HepG2 (cell line): ENCODE results near the gene HPS6. TPM values are rescaled to one million over a fixed set of nuclear protein-coding genes. Genes with fewer than 3 reads are reported as not detected.

Experiments used
- ATAC-seq: fragments of 200-7000 bp; cut with Tn5 transposase; 3 replicates; pipeline ENCODE4 v1.9.1; 2020; ENCODE audit warnings: mild to moderate bottlenecking, moderate library complexity
- BruUV-seq: library from RNA; stranded (reverse); fragments of 400-500 nt; replicated peaks from 2 replicates; lab custom pipeline; 2021; lab: Mats Ljungman, UMichigan
- CTCF ChIA-PET: fragments of 300-600 bp; formaldehyde crosslinking; extraction: SDS; loops from one replicate; lab custom pipeline; 2021; ENCODE audit warnings: low total read pairs, inconsistent platforms, low intra/inter-chr PET ratio; lab: Yijun Ruan, JAX
- POLR2A ChIA-PET: fragments of 350-600 bp; sonication (Branson Sonifier 250); formaldehyde crosslinking; loops from one replicate; lab custom pipeline; 2020; ENCODE audit warnings: antibody characterized with exemption, inconsistent platforms; lab: Yijun Ruan, JAX
- DNase-seq: peaks from one replicate; pipeline ENCODE4 v3.0.0-alpha.2; 2015; ENCODE audit warnings: low spot score
- FAIRE-seq: peaks from 3 replicates; lab custom pipeline; 2011; peaks lifted over from hg19 to GRCh38; lab: Jason Lieb, UNC
- H2AFZ ChIP-seq: one replicate; pipeline ENCODE4 v1.6.1; 2011; ENCODE audit warnings: low read length, inconsistent platforms
- H3K27ac ChIP-seq: fragments of 300-600 bp; 3 replicates; pipeline ENCODE4 v1.8.0; 2011; ENCODE audit warnings: mixed run types, mild to moderate bottlenecking, mixed read lengths, low read length, inconsistent platforms; ENCODE audit not compliant: insufficient read depth; ENCODE audit errors: extremely low read length
- H3K27me3 ChIP-seq, 2 experiments: fragments of 200-600 bp in 1 of 2; 2 replicates in 1 of 2; 3 replicates in 1 of 2; pipeline versions ENCODE4 v1.6.0 to v1.8.0; 2011; ENCODE audit warnings: low read length in 2 of 2, mild to moderate bottlenecking in 2 of 2, moderate library complexity in 2 of 2, inconsistent platforms in 1 of 2; ENCODE audit not compliant: insufficient read depth in 2 of 2, control insufficient read depth in 1 of 2
- H3K36me3 ChIP-seq, 2 experiments: fragments of 200-600 bp in 1 of 2; replicated peaks in 1 of 2; 2 replicates in 1 of 2; 3 replicates in 1 of 2; pipeline versions ENCODE4 v1.5.1 to v1.8.0; 2011; ENCODE audit warnings: low read length in 2 of 2, inconsistent platforms in 1 of 2; ENCODE audit not compliant: insufficient read depth in 2 of 2, control insufficient read depth in 1 of 2
- H3K4me1 ChIP-seq: 2 replicates; pipeline ENCODE4 v1.5.1; 2012; ENCODE audit warnings: low read length, inconsistent platforms; ENCODE audit not compliant: insufficient read depth
- H3K4me2 ChIP-seq: 2 replicates; pipeline ENCODE4 v1.6.0; 2011; ENCODE audit warnings: low read depth, low read length, inconsistent platforms
- H3K4me3 ChIP-seq, 3 experiments: fragments of 200-600 bp in 1 of 3; sonication (generic), shearing (Covaris generic) in 1 of 3; replicated peaks in 1 of 3; 2 replicates each; pipeline ENCODE4 v1.5.1; 2011 to 2016; ENCODE audit warnings: low read length in 3 of 3, inconsistent platforms in 2 of 3, low read depth in 2 of 3, mild to moderate bottlenecking in 2 of 3, control low read depth in 1 of 3, mixed read lengths in 1 of 3; ENCODE audit not compliant: insufficient read depth in 1 of 3
- H3K79me2 ChIP-seq: one replicate; pipeline ENCODE4 v1.6.1; 2011; ENCODE audit warnings: low read length, inconsistent platforms; ENCODE audit not compliant: insufficient read depth
- H3K9ac ChIP-seq: 2 replicates; pipeline ENCODE4 v1.6.0; 2011; ENCODE audit warnings: mild to moderate bottlenecking, low read depth, low read length, inconsistent platforms; ENCODE audit not compliant: insufficient read depth
- H3K9me3 ChIP-seq: 2 replicates; pipeline ENCODE4 v1.5.1; 2012; ENCODE audit warnings: mild to moderate bottlenecking, low read length
- H4K20me1 ChIP-seq: 2 replicates; pipeline ENCODE4 v1.6.0; 2011; ENCODE audit warnings: inconsistent platforms, mild to moderate bottlenecking, low read length, moderate library complexity; ENCODE audit not compliant: insufficient read depth
- BRD4 ChIP-seq: sonication (generic); formaldehyde crosslinking; IDR thresholded peaks from 2 replicates; pipeline ENCODE4 v1.4.0; 2020; ENCODE audit warnings: missing genetic modification reagents
- CAMTA2 ChIP-seq: sonication (generic); formaldehyde crosslinking; IDR thresholded peaks from 2 replicates; pipeline ENCODE4 v1.4.0; 2020; ENCODE audit warnings: mild to moderate bottlenecking, missing genetic modification reagents, borderline replicate concordance
- KLF6 ChIP-seq: IDR thresholded peaks from 2 replicates; pipeline ENCODE4 v1.8.0; 2016; ENCODE audit warnings: missing biosample characterization, missing genetic modification reagents
- MXI1 ChIP-seq: IDR thresholded peaks from 3 replicates; pipeline ENCODE4 v1.6.1; 2012; ENCODE audit warnings: low read depth, low read length, inconsistent platforms, borderline replicate concordance
- NFE2L2 ChIP-seq: fragments of 150-350 bp; IDR thresholded peaks from 2 replicates; pipeline ENCODE4 v1.6.1; 2014; ENCODE audit warnings: low read length
- POLR2G ChIP-seq: fragments of 200-400 bp; formaldehyde crosslinking; IDR thresholded peaks from 2 replicates; pipeline ENCODE4 v1.6.1; 2018; ENCODE audit warnings: mild to moderate bottlenecking, low read depth, low read length, moderate library complexity
- RCOR2 ChIP-seq: IDR thresholded peaks from 2 replicates; pipeline ENCODE4 v1.6.1; 2016; ENCODE audit warnings: missing biosample characterization, missing genetic modification reagents
- RFX3 ChIP-seq: IDR thresholded peaks from 2 replicates; pipeline ENCODE4 v1.6.1; 2016; ENCODE audit warnings: missing biosample characterization, missing genetic modification reagents
- RXRB ChIP-seq: IDR thresholded peaks from 2 replicates; pipeline ENCODE4 v1.6.1; 2016; ENCODE audit warnings: borderline replicate concordance, missing genetic modification reagents, missing compliant biosample characterization
- SMAD1 ChIP-seq: sonication (generic); formaldehyde crosslinking; IDR thresholded peaks from 2 replicates; pipeline ENCODE4 v1.4.0; 2020; ENCODE audit warnings: missing genetic modification reagents, low read depth, mild to moderate bottlenecking, borderline replicate concordance
- ZKSCAN1 ChIP-seq: fragments of 150-350 bp; IDR thresholded peaks from 2 replicates; pipeline ENCODE4 v1.6.1; 2014; ENCODE audit warnings: low read length
- ZNF251 ChIP-seq: sonication (generic); formaldehyde crosslinking; IDR thresholded peaks from 2 replicates; pipeline ENCODE4 v1.9.0; 2021; ENCODE audit warnings: mild to moderate bottlenecking, missing genetic modification reagents
- ZNF335 ChIP-seq: sonication (generic); formaldehyde crosslinking; IDR thresholded peaks from 2 replicates; pipeline ENCODE4 v1.4.0; 2020; ENCODE audit warnings: missing genetic modification reagents
- ZNF430 ChIP-seq: sonication (generic); formaldehyde crosslinking; IDR thresholded peaks from 2 replicates; pipeline ENCODE4 v1.9.0; 2021; ENCODE audit warnings: mild to moderate bottlenecking, missing genetic modification reagents
- WGBS: methylation state at CpG from one replicate; pipeline ENCODE4 v1.1.6; 2017; ENCODE audit warnings: low lambda C conversion rate; 5-methylcytosine and 5-hydroxymethylcytosine counted together
- in situ Hi-C: cut with HindIII; loops from 2 replicates; pipeline ENCODE4 v1.10.0; 2017; ENCODE audit warnings: low pct_unique_long_range_greater_than_20kb; ENCODE audit not compliant: extremely low pct_ligation_motif_present
- intact Hi-C: fragments of 100-400 bp; cut with micrococcal nuclease; formaldehyde crosslinking; loops from one replicate; pipeline ENCODE4 v1.10.0; 2022; ENCODE audit not compliant: unreplicated experiment
- polyA plus RNA-seq, 8 experiments: library from polyadenylated mRNA; depleted of rRNA in 3 of 8; stranded (reverse) in 7 of 8; unstranded in 1 of 8; fragments of >200 nt; fragmentation: Illumina TruSeq in 4 of 8; extraction: Trizol in 4 of 8; gene quantifications; 2 replicates each; pipeline versions ENCODE4 v1.2.1 to v1.2.3, GENCODE V29; 2011 to 2016; ENCODE audit warnings: low read depth in 4 of 8, missing spikeins in 1 of 8, mixed read lengths in 1 of 8; ENCODE audit not compliant: insufficient read depth in 1 of 8
- total RNA-seq, 5 experiments: library from RNA; depleted of rRNA; stranded (reverse); fragments of >200 nt; fragmentation: Illumina TruSeq; extraction: Trizol; gene quantifications; 2 replicates each; pipeline ENCODE4 v1.2.3, GENCODE V29; 2016; ENCODE audit warnings: low read depth in 1 of 5
- TF ChIP-seq, protein P1 (sequence below): sonication (generic); formaldehyde crosslinking; IDR thresholded peaks from 2 replicates; pipeline ENCODE4 v1.9.0; 2021; ENCODE audit warnings: missing genetic modification reagents, mild to moderate bottlenecking, borderline replicate concordance
- TF ChIP-seq, protein P2 (sequence below): sonication (generic); IDR thresholded peaks from 2 replicates; pipeline ENCODE4 v1.6.1; 2016; ENCODE audit warnings: low read depth, borderline replicate concordance
- TF ChIP-seq, protein P3 (sequence below): sonication (generic); formaldehyde crosslinking; IDR thresholded peaks from 2 replicates; pipeline ENCODE4 v1.8.0; 2022; ENCODE audit warnings: mild to moderate bottlenecking, missing genetic modification reagents; ENCODE audit not compliant: insufficient replicate concordance

HPS6 gene
- total and polyA plus RNA-seq, 2 of the 13 experiments (the other 11 are each of a cell fraction or from before 2014, with no cell fraction given): 2.9 to 14.9 TPM

DNA sequence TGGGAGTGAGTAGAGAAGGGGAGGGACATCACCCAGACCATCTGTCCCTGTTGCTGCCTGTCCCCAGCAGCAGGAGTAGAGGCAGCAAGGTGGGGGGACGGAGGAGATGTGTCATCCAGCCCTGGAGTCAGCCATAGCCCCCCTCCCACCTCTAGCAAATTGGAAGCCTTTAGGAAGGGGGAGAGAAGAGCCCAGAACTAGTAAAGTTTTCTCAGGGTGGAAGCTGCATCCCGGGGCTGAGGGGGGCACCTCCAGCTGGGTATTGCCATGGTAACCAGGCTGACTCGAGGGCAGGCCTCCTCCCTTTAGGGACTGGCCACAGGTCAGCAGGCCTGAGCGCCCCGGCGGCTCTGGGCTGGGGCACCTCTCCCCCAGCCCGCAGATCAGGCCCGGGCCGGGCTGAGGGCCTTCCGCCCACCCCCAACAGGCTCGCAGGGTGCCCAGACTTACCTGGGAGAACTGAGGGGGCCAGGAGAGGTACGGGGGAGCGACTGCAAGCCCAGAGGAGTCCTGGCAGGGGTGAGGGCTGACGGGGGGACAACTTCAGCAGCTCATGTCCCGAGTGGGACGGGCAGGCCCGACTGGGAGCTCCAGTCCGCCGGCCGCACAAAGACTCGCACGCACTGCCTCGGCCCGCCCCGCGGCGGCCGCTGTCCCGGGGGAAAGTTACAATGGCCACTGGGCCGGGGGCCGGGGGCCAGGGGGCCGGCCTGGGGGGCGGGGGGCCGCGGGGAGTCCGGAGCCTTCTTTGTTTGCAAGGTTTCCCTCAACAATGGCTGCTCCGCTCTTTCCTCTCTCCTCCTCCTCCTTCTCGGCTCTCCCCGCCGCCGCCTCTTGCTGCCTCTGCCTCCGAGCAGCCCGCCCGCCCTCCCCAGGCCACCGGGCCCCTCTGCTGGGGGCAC is 49.1 kb downstream of the HPS6 start (continued):
- TF ChIP-seq, protein P1, sequence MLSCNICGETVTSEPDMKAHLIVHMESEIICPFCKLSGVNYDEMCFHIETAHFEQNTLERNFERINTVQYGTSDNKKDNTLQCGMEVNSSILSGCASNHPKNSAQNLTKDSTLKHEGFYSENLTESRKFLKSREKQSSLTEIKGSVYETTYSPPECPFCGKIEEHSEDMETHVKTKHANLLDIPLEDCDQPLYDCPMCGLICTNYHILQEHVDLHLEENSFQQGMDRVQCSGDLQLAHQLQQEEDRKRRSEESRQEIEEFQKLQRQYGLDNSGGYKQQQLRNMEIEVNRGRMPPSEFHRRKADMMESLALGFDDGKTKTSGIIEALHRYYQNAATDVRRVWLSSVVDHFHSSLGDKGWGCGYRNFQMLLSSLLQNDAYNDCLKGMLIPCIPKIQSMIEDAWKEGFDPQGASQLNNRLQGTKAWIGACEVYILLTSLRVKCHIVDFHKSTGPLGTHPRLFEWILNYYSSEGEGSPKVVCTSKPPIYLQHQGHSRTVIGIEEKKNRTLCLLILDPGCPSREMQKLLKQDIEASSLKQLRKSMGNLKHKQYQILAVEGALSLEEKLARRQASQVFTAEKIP (CRISPR knock-in tag): no peak
- TF ChIP-seq ZKSCAN1: no peak
- TF ChIP-seq CAMTA2: no peak
- TF ChIP-seq RFX3 (CRISPR knock-in tag): peak; percentile 55; the same call in 1 of the 2 replicates

DNA sequence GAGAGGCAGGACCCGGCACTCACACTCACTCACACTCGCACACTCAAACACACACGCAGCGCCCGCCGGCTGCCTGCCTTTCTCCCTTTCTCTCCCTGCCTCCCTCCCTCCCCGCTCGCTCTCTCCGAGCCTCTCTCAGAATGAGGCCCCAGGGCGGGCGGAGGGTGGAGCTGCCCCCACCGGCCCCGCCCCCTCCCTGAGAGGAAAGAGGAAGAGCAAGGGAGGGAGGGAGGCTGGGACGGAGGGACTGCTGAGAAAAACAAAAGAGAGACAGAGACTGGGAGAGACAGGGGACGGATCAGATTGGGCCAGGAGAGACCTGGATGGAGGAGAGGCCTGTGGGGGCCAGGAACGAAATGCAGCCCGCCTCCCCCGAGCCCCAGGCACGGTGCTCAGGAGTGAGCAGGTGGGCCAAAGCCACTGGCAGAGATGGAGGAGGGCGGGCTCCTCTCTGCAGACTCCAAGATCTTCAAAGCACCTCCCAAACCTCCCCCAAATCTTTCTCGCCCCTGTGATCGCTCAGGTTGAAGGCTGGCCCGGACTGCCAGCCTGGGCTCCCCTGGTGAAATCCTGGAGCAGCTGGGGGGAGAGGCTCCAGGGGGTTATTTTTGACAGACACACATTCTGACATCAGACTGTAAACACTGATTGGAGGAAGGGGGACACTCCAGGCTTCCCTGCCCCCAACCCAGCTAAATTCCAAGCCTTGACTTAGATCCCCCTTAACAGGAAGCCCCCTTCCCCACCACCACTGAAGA is 49.9 kb downstream of the HPS6 start:
- Histone ChIP-seq H3K9ac (peak overlapping the region; percentile 59), H3K4me1 (peaks cover 66% of the 10 kb centered on the region), H3K27me3 (no peaks in the 10 kb centered on the region), H3K9me3 (no peaks in the 10 kb centered on the region), H3K4me3 (peak overlapping the region; percentile 77 to 96 (median 86)), H3K79me2 (peaks cover 20% of the 10 kb centered on the region), H3K36me3 (peaks cover 10 to 19% of the 10 kb centered on the region in 2 experiments; a peak in 4 of 5 replicates), H2AFZ (no peak overlapping the region), H3K27ac (no peak overlapping the region), H4K20me1 (peaks cover 9% of the 10 kb centered on the region), H3K4me2 (peak overlapping the region; percentile 77)
- ChIA-PET CTCF (no interaction called here), POLR2A (interaction anchor here (0.6 to 3.2 kb wide), 15 partner anchors 10 to 305 kb away, joined by 3 to 28 read pairs (median 4); partner anchors contain the start of genes FBXL15, NOLC1, OGA and PPRC1)
- DNase-seq (peak; percentile 79), ATAC-seq (peak; percentile 83), FAIRE-seq (peak; percentile 48)
- no TSS peak for BruUV-seq
- WGBS: 1% methylated on average over 22 of the region's 23 CpGs
- intact Hi-C loops: loop anchor here (5.0 kb wide), 1 partner anchor 48 kb away; the partner anchor contains the start of gene HPS6
- in situ Hi-C loops: no loop called here
- TF ChIP-seq ZNF251 (CRISPR knock-in tag) (no peak), RCOR2 (CRISPR knock-in tag) (0 out of 2 replicates have a peak, but pooled peaks have one; percentile 35), ZNF335 (CRISPR knock-in tag) (peak; percentile 71; the same call in 1 of the 2 replicates), KLF6 (CRISPR knock-in tag) (0 out of 2 replicates have a peak, but pooled peaks have one; percentile 55), RXRB (peak; percentile 9; the same call in 1 of the 2 replicates), ZNF430 (0 out of 2 replicates have a peak, but pooled peaks have one; percentile 61), BRD4 (CRISPR knock-in tag) (no peak), SMAD1 (CRISPR knock-in tag) (peak; percentile 18; the same call in 1 of the 2 replicates), MXI1 (peak; percentile 50; the same call in 1 of the 3 replicates), POLR2G (peak; percentile 81), NFE2L2 (no peak)
- TF ChIP-seq, protein P2, sequence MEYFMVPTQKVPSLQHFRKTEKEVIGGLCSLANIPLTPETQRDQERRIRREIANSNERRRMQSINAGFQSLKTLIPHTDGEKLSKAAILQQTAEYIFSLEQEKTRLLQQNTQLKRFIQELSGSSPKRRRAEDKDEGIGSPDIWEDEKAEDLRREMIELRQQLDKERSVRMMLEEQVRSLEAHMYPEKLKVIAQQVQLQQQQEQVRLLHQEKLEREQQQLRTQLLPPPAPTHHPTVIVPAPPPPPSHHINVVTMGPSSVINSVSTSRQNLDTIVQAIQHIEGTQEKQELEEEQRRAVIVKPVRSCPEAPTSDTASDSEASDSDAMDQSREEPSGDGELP: no peak; the same call in 1 of the 2 replicates
- TF ChIP-seq, protein P3, sequence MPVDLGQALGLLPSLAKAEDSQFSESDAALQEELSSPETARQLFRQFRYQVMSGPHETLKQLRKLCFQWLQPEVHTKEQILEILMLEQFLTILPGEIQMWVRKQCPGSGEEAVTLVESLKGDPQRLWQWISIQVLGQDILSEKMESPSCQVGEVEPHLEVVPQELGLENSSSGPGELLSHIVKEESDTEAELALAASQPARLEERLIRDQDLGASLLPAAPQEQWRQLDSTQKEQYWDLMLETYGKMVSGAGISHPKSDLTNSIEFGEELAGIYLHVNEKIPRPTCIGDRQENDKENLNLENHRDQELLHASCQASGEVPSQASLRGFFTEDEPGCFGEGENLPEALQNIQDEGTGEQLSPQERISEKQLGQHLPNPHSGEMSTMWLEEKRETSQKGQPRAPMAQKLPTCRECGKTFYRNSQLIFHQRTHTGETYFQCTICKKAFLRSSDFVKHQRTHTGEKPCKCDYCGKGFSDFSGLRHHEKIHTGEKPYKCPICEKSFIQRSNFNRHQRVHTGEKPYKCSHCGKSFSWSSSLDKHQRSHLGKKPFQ: peak; percentile 30
